HL-60 (cell line): Measurements from ENCODE around the gene ALK.

Experiments
- DNase-seq, 2 experiments: peaks; one replicate each; pipeline ENCODE4 v3.0.0-alpha.2; 2010 to 2020; ENCODE audit warnings: low read depth in 1 of 2, low spot score in 1 of 2
- H3K27ac ChIP-seq: fragments of 250-450 bp; sonication (Bioruptor Pico); replicated peaks from 2 replicates; pipeline ENCODE4 v1.5.1; 2020; ENCODE audit warnings: mild to moderate bottlenecking, moderate library complexity
- H3K27me3 ChIP-seq: fragments of 250-450 bp; sonication (Bioruptor Pico); 2 replicates; pipeline ENCODE4 v1.5.1; 2021; ENCODE audit warnings: mild to moderate bottlenecking, moderate library complexity; ENCODE audit not compliant: insufficient read depth, poor library complexity, severe bottlenecking
- H3K4me3 ChIP-seq: replicated peaks from 2 replicates; pipeline ENCODE4 v1.5.1; 2011; ENCODE audit warnings: mild to moderate bottlenecking, control low read depth, low read length; ENCODE audit not compliant: insufficient read depth
- GABPA ChIP-seq: IDR thresholded peaks from 2 replicates; pipeline ENCODE4 v1.6.1; 2012; ENCODE audit warnings: low read depth
- POLR2AphosphoS5 ChIP-seq: IDR thresholded peaks from 2 replicates; pipeline ENCODE4 v1.6.1; 2012; ENCODE audit warnings: low read depth
- SPI1 ChIP-seq: IDR thresholded peaks from 2 replicates; pipeline ENCODE4 v1.6.1; 2012; ENCODE audit warnings: low read depth, mild to moderate bottlenecking, borderline replicate concordance
- TF ChIP-seq, protein P1 (sequence below): IDR thresholded peaks from one replicate; pipeline ENCODE4 v1.5.1; 2011; ENCODE audit warnings: low read length, control low read depth, inconsistent platforms; ENCODE audit not compliant: insufficient read depth
- TF ChIP-seq, protein P2 (sequence below): IDR thresholded peaks from 2 replicates; pipeline ENCODE4 v1.6.1; 2012; ENCODE audit warnings: low read depth; ENCODE audit not compliant: insufficient replicate concordance

The ALK gene

DNA sequence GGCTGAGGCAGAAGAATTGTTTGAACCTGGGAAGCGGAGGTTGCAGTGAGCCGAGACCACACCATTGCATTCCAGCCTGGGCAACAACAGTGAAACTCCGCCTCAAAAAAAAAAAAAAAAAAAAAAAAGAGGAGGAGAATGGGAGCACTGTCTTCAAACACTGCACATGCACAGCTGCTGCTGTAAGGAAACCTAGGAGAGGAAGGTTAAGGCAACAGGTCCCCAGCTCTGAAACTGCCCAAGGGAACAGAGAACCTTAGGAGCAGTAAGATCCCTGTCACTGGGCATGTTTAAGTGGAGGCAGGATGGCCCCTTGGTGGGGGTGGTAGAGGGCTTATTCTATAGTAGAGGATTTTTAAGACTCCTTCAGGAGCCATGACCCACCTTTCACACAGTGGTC, 695.0 kb downstream of the ALK start:
- peaks cover 2% of the 10 kb centered on the region for H3K27me3 ChIP-seq
- H3K27ac ChIP-seq = no peak overlapping the region
- DNase-seq = no peak
- H3K4me3 ChIP-seq = no peak overlapping the region
- TF ChIP-seq, protein P1, sequence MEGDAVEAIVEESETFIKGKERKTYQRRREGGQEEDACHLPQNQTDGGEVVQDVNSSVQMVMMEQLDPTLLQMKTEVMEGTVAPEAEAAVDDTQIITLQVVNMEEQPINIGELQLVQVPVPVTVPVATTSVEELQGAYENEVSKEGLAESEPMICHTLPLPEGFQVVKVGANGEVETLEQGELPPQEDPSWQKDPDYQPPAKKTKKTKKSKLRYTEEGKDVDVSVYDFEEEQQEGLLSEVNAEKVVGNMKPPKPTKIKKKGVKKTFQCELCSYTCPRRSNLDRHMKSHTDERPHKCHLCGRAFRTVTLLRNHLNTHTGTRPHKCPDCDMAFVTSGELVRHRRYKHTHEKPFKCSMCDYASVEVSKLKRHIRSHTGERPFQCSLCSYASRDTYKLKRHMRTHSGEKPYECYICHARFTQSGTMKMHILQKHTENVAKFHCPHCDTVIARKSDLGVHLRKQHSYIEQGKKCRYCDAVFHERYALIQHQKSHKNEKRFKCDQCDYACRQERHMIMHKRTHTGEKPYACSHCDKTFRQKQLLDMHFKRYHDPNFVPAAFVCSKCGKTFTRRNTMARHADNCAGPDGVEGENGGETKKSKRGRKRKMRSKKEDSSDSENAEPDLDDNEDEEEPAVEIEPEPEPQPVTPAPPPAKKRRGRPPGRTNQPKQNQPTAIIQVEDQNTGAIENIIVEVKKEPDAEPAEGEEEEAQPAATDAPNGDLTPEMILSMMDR = no peak
- TF ChIP-seq, protein P2, sequence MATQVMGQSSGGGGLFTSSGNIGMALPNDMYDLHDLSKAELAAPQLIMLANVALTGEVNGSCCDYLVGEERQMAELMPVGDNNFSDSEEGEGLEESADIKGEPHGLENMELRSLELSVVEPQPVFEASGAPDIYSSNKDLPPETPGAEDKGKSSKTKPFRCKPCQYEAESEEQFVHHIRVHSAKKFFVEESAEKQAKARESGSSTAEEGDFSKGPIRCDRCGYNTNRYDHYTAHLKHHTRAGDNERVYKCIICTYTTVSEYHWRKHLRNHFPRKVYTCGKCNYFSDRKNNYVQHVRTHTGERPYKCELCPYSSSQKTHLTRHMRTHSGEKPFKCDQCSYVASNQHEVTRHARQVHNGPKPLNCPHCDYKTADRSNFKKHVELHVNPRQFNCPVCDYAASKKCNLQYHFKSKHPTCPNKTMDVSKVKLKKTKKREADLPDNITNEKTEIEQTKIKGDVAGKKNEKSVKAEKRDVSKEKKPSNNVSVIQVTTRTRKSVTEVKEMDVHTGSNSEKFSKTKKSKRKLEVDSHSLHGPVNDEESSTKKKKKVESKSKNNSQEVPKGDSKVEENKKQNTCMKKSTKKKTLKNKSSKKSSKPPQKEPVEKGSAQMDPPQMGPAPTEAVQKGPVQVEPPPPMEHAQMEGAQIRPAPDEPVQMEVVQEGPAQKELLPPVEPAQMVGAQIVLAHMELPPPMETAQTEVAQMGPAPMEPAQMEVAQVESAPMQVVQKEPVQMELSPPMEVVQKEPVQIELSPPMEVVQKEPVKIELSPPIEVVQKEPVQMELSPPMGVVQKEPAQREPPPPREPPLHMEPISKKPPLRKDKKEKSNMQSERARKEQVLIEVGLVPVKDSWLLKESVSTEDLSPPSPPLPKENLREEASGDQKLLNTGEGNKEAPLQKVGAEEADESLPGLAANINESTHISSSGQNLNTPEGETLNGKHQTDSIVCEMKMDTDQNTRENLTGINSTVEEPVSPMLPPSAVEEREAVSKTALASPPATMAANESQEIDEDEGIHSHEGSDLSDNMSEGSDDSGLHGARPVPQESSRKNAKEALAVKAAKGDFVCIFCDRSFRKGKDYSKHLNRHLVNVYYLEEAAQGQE = no peak
- no peak for TF ChIP-seq GABPA

DNA sequence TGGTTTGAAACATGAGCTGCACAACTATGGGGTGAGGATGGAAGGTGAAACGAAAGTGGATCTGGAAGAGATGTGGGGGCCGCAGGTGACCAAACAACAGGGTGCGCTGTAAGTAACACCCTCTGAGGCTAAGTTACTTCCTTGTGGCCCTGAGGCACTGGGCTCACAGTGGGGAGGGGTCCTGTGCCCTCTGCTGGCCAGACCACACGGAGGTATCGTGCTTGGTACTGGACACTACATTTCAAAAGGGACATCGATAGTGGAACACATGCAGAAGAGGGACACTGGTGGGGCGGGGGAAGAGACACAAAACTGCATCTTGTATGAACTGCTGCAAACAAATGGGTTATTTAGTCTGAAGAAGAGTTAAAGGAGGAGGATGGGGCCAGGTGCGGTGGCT, 695.6 kb downstream of the ALK start:
- H3K27ac ChIP-seq = no peak overlapping the region
- peaks cover 2% of the 10 kb centered on the region for H3K27me3 ChIP-seq
- no peak for TF ChIP-seq POLR2AphosphoS5
- TF ChIP-seq, protein P1 = no peak
- TF ChIP-seq, protein P2 = no peak
- no peak for TF ChIP-seq SPI1
- TF ChIP-seq GABPA = no peak
- no peak for DNase-seq
- H3K4me3 ChIP-seq = no peak overlapping the region

DNA sequence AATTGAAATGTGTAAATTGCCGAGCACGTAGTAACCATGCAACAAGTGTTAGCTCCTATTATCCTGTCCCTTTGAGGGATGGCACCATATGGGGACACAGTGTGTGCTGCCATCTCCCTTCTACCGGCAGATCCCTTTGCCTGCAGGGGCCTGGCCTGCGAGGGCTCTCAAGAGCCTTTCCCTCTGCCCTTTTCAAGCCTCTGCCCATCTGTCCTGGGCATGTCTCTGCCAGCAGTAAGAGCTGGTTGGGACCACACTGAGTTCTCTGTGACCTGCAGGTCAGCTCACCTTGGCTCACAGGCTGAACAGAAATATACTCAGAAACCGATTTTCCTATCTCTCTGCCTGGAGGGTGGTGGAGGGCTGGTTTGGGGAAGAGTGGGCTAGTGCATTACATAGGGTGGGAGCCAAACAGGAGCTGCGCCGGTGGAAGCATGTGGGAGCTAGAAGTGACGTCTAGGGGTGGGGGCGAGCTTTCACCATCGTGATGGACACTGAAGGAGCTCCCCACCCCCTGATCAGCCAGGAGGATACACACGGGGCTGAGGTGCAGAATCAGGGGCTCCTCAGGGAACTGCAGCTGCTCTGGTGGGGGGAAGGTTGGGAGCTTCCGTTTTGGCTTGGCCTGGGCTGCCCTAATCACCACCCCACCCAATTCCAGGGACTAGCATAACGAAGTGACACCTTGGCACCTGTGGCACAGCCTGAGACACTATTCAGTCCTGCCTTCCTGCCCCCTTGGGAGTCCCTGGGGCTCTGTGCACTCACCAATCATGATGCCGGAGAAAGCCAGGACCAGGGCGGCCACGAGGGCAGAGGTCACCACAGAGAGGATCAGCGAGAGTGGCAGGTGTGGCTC, 696.5 kb downstream of the ALK start:
- H3K27me3 ChIP-seq = peaks cover 2% of the 10 kb centered on the region
- TF ChIP-seq, protein P1 = no peak
- TF ChIP-seq, protein P2 = no peak
- TF ChIP-seq GABPA (no peak), POLR2AphosphoS5 (no peak), SPI1 (no peak)
- no peak for DNase-seq
- no peak overlapping the region for H3K4me3 ChIP-seq
- H3K27ac ChIP-seq = no peak overlapping the region
